Hypothalamus (tissue), 51 donors: ENCODE data around the gene STK40.

Experiments
- DNase-seq, 51 donors: peaks; one replicate each; lab custom pipeline; 2025; lab: John Stamatoyannopoulos, UW

The STK40 gene

GRCh38 chr1:36349241-36349671 lies 36.5 kb downstream of the STK40 start:
- no peak for DNase-seq

DNA sequence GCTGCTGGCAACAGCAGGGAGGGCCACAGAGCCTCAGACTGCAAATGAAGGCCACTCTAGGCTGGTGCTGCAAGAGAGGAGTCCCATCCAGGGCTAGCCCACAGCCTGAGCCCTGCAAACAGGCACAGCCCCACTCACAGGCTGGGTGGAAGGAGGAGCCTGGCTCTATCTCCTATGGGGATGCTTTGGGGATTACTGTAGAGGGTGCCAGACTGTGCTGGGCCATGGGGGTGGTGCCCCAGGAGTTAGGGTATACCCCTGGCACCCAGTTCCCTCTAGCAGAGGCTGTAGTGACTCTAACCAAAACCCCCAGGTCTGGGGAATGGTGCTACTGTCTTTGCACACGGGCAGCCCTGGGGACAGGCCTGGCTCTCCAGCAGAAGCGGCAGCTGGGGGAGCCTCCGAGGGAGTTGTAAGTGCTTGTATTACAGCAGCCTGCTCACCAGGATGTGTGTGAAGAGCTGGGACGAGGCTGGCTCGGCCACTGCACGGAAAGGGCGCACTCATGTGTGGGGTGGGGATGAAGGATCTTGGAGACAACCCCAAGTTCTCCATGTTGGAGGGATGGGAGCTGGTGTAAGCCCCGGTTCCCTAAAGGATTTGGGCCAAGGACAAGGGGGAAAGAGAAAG lies 38.9 kb downstream of the STK40 start:
- no peak for DNase-seq

GRCh38 chr1:36345353-36345752 lies 40.4 kb downstream of the STK40 start:
- no peak for DNase-seq

GRCh38 chr1:36344395-36344680 lies 41.4 kb downstream of the STK40 start:
- DNase-seq: no peak

GRCh38 chr1:36343651-36344394 lies 41.9 kb downstream of the STK40 start:
- DNase-seq: no peak

- DNase-seq: peak in 17 of 51 donors; percentile 5 to 60 (median 29)
Observed at GRCh38 chr1:36342426-36343185, 43.1 kb downstream of the STK40 start.

DNA sequence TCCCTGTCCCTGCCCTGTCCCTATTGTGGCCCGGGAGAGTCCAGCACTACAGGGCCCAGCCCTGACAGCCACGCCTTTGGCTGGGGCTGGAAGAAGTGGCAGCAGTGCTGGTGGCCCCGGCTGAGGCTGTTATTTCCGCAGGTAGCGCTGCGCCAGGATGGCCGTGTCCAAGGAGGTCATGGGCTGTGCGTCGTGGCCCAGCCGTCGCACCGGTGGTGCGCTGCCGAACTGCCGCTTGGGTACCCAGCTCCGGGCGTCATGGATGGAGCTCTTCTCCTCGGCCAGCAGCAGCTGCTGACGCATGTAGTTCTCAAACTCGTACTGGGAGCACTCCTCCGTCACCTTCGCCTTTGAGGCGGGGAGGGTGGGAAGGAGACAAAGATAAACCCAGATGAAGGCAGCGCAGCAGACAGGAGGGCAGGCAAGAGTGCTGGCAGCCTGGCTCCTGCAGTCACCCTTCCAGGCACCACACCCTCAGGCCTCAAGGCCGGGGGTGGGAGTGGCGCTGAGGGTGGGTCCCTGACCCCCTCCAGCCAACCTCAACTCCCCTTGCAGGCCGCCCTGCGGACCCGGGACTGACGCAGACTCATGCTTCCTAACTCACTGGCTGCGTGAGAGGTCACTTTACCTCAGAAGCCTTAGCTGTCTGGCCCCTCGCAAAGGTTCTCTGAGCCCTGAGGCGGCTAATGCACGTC lies 44.0 kb downstream of the STK40 start:
- no peak for DNase-seq

GRCh38 chr1:36339615-36340014 lies 46.1 kb downstream of the STK40 start:
- DNase-seq: no peak

- no peak for DNase-seq
Observed at GRCh38 chr1:36339215-36339614, 46.5 kb downstream of the STK40 start.

DNA sequence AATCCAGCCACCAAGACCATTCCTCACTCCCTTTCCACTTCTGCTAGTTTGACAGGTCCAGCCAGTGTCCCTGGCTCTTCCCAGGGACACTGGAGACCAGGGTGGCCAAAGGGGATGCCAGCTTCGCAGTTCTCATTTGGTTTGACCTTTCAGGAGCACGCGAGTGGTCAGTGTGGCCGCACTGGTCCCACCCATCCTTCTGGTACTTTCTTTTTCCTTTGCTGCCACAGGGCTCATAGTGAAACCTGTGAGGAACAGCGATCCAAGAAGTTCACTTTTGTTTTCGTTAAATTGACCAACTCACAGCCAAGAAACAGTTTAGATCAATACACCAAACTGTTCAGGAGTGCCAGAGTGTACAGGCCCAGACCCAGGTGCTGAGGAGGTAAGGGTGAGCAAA lies 47.9 kb downstream of the STK40 start:
- no peak for DNase-seq

- no peak for DNase-seq
Observed at GRCh38 chr1:36330940-36331339, 54.8 kb downstream of the STK40 start.

DNA sequence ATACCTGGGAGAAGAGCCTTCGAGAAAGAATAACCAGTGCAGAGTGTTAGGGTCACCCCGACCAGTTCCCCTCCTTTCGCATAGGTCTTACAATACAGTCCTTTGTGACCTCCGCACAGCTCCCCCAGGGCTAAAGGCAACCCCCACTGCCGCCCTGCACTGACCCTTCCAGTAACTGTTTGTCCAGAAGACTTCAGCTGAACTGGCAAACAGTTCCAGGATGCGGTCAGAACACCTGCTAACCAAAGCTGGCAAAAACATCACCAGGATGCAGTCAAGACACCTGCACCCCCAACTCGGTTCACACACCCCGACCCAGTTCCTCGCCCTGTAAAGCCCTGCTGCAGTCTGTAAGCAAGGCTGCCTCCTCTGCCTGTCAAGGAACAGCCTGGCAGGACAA lies 55.9 kb downstream of the STK40 start:
- DNase-seq: no peak

GRCh38 chr1:36328713-36329112 lies 57.0 kb downstream of the STK40 start:
- peak in 1 of 51 donors; percentile 12 for DNase-seq

GRCh38 chr1:36328088-36328480 lies 57.6 kb downstream of the STK40 start:
- DNase-seq: no peak

GRCh38 chr1:36327421-36328087 lies 58.2 kb downstream of the STK40 start:
- no peak for DNase-seq

DNA sequence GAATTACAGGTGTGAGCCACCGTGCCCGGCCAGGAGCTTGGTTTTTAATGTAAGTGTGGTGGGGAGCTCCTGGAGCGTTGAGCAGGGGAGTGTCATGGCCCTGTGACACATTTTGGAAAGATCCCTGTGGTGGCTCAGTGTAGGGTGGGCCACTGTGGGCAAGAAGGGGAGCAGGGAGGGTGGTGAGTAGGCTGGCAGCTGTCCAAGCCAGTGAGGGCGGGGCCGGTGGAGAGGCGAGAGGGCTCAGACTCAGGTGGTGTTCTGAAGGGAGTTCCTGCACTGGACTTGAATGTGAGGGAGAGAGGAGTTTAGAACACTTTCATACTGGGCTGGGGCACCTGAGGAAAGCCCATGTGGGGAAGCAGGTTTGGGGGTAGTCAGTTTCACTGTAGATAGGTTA lies 59.2 kb downstream of the STK40 start:
- no peak for DNase-seq

DNA sequence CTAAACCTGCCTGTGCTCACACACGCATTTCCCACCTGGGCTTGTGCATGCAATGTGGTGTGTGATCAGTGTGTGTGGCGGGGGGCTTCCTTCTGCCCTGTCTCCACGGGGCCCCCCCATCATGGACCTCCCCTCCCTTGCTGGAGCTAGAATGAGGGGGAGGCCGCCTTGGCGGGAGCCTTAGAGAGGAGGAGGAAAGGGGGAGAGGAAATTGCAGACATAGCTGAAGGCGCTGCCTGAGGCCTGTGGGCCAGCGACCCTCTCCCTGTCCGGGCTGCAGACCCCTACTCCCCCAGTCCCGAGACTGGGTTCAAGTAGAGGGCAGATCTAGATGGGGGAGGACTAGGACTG lies 61.4 kb downstream of the STK40 start:
- DNase-seq: no peak

GRCh38 chr1:36323636-36324352 lies 61.9 kb downstream of the STK40 start, which contains the start of gene EVA1B:
Gene EVA1B (minus strand): TSS chr1:36323645. CDS start chr1:36323037, 608 bp downstream.
- peak in 22 of 51 donors; percentile 9 to 55 (median 40) for DNase-seq

DNA sequence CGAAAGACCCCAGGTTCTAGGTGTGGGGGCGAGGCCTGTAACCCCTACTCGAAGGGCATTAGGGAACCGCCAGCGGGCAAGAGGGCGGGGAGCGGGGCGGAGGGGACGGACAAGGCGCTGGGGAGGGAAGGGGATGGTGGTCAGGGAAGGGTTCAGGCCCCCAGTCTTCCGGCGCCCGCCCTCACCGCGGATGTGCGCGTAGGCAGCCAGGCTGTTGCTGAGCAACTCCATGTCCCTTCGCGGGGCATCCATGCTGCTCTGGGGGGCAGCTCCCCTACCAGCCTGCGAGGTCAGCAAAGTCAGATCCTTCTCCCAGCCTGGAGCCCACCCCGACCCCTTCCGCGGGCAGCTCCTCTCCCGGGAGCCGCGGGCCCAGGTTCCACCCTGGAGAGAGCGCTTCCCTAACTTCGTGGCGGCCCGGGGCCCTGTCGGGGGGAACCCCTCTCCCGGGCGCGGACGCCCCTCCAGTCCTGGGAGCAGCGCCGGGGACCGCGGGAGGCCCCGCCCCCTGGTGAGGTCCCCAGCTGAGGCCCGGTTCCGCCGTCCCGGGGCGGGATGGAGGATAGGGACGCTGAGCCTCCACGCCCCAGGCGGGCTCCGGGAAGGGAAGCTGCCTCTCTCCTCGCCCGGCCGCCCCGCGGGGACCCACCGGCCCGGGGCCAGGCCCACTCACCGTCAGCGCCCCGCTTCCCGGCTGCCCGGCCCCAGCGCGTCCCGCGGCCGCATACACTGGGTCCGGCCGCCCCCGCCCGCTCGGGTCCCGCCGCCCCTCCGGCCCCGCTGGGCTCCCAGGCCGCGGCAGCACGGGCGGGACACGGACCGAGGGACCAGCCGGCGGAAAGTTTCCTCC lies 62.7 kb downstream of the STK40 start:
- DNase-seq: peak in 7 of 51 donors; percentile 9 to 55 (median 36)
